ENCODE results near the gene ZDHHC14.
"Not testable (repeated sequence)": the region's sequence is repeated elsewhere in the genome, so short reads cannot be mapped to it uniquely, and the experiment has no call there.

The ZDHHC14 gene

DNA sequence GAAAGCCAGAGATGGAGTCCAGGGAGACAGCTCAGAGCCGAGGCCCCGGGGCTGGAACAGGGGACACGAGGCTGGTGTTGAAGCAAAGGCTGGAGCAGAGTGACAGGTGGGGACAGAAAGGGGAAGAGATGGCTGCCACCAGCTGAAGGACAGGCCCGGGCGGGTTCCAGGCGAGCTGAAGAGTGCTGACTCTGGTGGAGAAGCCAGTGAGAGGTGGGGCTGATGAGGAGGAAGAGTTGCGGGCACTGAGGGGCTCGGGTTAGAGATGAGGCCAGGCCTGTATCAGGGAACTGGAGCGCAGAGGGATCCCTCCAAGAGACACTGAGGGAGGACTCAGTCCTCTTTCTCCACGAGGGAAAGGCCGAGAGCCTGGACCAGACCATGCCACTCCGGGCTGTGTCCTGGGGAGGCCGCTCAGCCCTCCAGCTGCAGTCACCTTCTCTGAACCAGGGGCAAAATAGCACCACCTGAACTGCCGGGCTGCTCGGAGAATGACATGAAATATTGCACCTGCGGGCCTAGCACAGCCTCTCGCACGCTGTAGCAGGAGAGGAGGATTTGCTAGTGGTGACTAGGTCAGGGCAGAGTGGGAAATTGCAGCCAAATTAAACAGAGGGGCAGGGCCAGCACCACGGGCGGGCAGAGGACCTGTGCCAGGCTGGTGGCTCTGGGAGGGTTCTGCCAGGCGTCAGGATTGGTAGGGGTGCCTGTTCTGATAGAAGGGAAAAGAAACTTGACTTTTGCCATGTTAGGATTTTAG lies 175.9 kb downstream of the ZDHHC14 start:
- no peak for DNase-seq

DNA sequence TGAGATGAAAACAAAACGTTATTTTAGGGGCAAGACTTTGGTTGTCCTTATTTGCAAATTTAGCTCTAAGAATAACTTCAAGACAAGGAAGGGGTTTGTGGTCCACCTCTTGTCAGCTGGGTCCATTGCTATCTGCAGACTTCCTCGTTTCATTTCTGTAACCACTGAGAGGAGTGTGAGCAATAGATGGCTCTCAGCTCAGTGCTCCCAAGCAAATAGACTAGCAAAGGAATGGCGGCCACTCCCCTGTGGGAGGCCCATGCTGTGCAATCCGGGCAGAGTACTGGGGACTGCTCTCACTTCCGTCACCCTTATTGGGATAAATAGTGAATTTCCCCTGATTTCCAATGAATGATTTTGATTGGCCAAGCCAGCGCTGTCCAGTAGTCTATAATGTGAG lies 176.6 kb downstream of the ZDHHC14 start:
- no peak for DNase-seq

DNA sequence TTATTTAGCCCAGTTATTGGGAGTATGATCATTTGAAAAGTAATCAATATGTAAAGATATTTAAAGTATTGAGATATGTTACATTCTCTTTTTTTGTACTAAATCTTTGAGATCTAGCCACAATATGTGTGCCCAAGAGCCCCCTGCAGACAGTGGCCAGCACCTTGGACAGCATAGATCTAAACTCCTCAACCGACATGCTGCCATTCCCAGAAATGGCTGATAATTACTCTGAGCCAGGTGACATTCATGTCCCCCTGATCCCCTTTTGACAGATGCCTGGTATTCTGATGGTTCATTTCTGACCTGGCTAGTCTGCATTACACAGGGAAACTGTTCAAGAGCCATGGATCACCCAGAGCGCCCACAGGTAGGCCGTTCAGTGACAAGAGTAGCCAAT lies 177.1 kb downstream of the ZDHHC14 start:
- no peak for DNase-seq

DNA sequence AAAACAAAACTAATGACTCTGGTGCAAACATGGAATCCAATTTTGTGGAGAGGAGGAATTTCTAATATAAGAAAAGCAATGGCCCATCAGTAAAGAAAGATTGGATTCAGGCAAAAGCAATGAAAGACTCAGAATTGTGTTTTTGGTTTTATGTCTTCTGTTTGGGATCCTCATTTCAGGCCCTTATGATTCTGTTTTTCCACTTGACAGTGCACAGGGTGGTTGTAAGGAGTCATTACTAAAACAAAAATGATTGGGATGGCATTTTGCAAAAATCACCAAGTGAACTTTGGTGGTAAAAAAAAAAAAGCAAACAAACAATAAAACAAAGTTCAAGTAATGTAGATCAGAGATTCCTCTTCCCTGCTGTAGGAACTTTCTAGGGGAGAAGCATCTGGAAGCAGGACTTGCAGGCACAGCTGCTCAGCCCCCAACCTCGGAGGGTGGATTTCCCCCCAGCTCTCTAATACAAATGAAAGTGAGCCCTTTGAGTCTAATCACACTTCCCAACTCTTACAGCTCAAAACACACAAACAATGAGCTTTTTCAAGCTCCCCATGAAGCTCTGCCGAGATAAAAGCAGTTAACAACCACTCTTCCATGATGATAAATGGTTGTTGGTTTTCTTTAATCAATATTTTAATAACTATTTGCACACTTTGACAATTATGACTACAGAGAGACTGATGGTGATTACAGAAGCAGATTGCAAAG lies 177.7 kb downstream of the ZDHHC14 start:
- DNase-seq: no peak

- DNase-seq: no peak
These were observed 178.3 kb downstream of the ZDHHC14 start for GRCh38 chr6:157559201-157559756.

- DNase-seq: not testable (repeated sequence)
These were observed 179.1 kb downstream of the ZDHHC14 start for GRCh38 chr6:157560063-157560462.

DNA sequence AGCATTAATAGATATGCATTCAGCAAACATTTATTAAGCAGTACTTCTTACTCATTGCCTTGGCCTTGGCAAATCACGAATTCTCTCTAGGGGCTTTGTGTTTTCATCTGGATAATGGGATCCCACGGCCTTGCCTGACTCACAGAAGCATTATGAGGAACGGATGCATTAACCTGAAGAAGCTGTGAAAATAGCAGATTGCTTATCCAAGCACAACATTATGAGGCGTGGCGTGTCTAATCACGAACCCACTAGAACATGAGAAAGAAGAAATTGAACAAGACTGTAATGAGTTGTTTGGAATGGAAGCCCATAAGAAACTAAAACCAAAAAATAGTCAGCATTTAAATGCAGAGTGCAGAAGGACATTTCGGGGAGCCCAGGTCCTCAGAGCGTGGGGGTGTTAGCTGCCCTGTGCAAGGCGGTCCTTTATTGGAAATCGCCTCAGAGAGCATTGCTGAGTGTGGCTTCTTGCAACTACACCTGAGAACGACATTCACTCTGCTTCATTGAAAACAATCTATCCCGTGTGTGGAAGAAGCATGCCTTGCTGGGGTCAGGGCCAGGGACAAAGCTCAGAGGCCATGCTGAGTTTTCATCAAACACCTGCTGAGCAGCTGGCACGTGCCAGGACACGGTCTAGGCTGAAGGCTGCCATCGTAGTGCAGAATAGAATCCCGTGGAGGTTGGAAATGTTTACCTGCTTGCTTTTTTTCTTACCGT lies 179.9 kb downstream of the ZDHHC14 start:
- no peak for DNase-seq

- no peak for DNase-seq
These were observed 180.4 kb downstream of the ZDHHC14 start for GRCh38 chr6:157561414-157561790.

GRCh38 chr6:157561929-157562810 lies 181.2 kb downstream of the ZDHHC14 start:
- no peak for DNase-seq

- DNase-seq: no peak
These were observed 182.0 kb downstream of the ZDHHC14 start for GRCh38 chr6:157562997-157563396.

DNA sequence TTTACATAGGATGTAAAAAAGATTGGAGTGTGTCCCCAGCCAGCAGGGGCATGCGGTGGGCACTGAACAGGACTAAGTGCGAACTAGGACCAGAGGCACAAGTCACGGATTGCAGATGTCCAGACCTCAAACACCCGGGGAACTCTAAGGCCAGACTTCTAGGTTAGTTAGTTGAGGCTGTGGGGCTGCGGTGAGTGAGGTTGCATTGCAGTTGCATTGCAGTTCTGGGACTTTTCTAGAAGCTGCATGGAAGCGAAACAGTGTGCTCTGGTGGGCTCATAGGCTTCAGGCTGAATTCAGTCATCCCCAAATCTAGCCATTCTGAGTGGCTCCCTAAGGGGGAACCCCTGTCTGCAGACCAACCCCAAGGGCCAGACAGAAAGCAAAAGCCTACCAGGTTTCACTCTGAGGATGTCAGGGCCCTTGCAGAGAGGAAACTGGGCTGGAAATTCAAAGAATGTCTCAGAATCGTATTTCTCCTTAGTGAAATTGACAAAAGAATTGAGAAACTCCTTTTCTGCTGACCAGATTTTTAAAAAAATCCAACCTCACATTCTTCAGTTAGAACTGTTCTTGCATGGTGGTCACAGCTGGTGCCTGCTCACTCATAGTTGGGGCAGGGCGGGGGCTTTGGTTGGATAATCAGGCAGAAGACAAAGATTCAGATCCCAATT lies 182.8 kb downstream of the ZDHHC14 start:
- no peak for DNase-seq

DNA sequence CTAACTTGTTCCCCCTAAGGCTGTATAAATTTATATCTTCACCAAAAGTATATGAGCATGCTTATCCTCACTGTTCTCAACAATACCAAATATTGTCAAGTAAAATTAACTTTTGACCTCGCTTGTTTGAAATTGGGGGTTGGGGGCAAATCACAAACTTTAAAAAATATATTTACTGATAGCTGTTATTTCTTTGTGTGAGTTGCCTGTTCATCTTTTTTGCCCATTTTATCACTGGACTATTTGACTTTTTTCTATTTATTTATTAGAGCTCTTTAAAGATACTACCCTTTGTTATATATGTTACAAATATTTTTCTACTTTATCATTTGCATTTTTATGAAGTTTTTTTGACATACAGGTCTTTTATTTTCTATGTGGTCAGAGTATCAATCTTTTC lies 187.7 kb downstream of the ZDHHC14 start:
- DNase-seq: no peak

DNA sequence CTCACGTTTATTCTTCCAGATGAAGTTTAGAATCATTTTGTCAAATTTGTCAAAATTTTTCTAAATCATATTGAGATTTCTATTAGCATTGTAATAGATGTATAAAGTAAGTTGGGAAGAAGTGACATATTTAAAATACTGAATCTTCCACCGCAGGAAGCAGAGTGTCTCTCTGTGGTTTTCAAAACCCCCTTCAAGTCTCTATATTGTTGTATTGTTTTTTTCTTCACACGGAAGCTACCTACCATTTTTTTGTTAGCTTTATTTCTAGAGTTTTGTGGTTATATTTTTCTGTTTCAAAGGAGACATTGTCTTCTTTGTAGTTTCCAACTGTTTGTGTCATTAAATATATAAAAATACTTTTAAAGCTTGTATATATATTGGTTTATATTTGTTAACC lies 188.6 kb downstream of the ZDHHC14 start:
- no peak for DNase-seq

GRCh38 chr6:157570104-157570503 lies 189.1 kb downstream of the ZDHHC14 start:
- no peak for DNase-seq

DNA sequence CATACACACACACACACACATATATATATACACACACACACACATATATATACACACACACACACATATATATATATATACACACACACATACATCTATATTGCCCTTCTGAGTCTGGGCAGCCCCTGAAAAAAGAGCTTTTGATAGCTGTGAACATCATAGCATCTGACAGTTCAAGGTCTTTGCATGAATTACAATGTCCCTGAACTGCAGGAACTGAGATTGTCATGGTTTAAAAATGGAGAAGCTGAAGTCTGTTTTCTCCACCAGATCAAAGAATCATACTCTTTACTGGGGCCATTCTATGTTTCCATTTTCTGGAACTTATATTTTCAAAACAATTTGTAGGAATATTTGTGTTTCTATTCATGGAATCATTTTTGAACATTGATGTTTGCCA lies 189.8 kb downstream of the ZDHHC14 start:
- no peak for DNase-seq

DNA sequence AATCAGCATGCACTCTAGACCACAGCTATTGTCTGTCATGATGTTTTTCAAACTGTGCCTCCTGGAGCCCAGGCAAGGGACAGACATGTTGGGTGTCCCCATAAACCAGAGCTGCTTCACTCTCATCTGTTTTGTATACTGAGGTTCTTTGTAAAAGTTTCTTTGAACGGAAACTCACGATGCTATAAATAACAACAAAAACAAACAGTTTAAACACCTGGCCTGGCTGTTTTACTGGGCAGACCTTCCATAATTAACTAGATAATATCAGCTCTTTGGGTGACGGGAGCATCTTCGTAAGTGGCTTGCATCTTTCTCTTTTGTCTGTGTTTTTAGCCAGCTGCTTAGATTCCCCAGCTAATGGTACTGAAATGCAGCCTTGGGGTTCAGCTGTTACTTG lies 190.3 kb downstream of the ZDHHC14 start:
- DNase-seq: peak in 1 of 2 experiments; percentile 4

- peak in 1 of 2 experiments; percentile 7 for DNase-seq
These were observed 191.0 kb downstream of the ZDHHC14 start for GRCh38 chr6:157571950-157572349.

- peak in 1 of 2 experiments; percentile 6 for DNase-seq
These were observed 193.9 kb downstream of the ZDHHC14 start for GRCh38 chr6:157574851-157575424.

GRCh38 chr6:157575436-157576145 lies 194.6 kb downstream of the ZDHHC14 start:
- DNase-seq: peak in 1 of 2 experiments; percentile 10

- DNase-seq: not testable (repeated sequence)
These were observed 196.0 kb downstream of the ZDHHC14 start for GRCh38 chr6:157576991-157577390.

- DNase-seq: peak in 1 of 2 experiments; percentile 9
These were observed 197.5 kb downstream of the ZDHHC14 start for GRCh38 chr6:157578527-157578926.

Data from activated T-cell treated with anti-CD3 and anti-CD28 coated beads, Interleukin-2, amount 50 U/mL, for 48 hours (primary cell).